K562 (cell line): Measurements from ENCODE around the gene AGAP3. TPM values are rescaled to one million over a fixed set of nuclear protein-coding genes. Genes with fewer than 3 reads are reported as not detected.

Experiments used
- BRCA1 ChIP-seq, 2 experiments: fragments of 450-650 bp in 1 of 2; sonication (generic) in 1 of 2; formaldehyde crosslinking in 1 of 2; IDR thresholded peaks; 2 replicates each; pipeline versions ENCODE4 v1.5.0 to v1.6.1; 2017 to 2020; ENCODE audit warnings: mild to moderate bottlenecking in 1 of 2, missing genetic modification reagents in 1 of 2
- CREB3 ChIP-seq: fragments of 450-650 bp; conservative IDR thresholded peaks from 2 replicates; pipeline ENCODE4 v1.6.1; 2016; ENCODE audit warnings: missing genetic modification characterization, low read depth, mild to moderate bottlenecking, missing compliant biosample characterization, moderate library complexity
- CUX1 ChIP-seq: fragments of 200-800 bp; sonication (Bioruptor generic); IDR thresholded peaks from 2 replicates; pipeline ENCODE4 v1.6.1; 2016; ENCODE audit warnings: missing genetic modification characterization, missing compliant biosample characterization
- ETS2 ChIP-seq: IDR thresholded peaks from 2 replicates; pipeline ENCODE4 v1.6.1; 2016; ENCODE audit warnings: borderline replicate concordance, missing genetic modification characterization, mild to moderate bottlenecking, moderate library complexity, missing compliant biosample characterization; ENCODE audit not compliant: poor library complexity, severe bottlenecking
- ETV1 ChIP-seq: fragments of 450-650 bp; conservative IDR thresholded peaks from 2 replicates; pipeline ENCODE4 v1.6.1; 2016; ENCODE audit warnings: missing genetic modification characterization, control low read depth, low read depth, missing compliant biosample characterization
- PCBP2 ChIP-seq: fragments of 200-400 bp; formaldehyde crosslinking; IDR thresholded peaks from 2 replicates; pipeline ENCODE4 v1.6.1; 2018; ENCODE audit warnings: low read length, low read depth, mild to moderate bottlenecking, moderate library complexity; ENCODE audit not compliant: poor library complexity, severe bottlenecking
- PHF8 ChIP-seq: fragments of 200-600 bp; sonication (generic); IDR thresholded peaks from 2 replicates; pipeline ENCODE4 v1.6.1; 2012; ENCODE audit warnings: mixed run types, mild to moderate bottlenecking, inconsistent platforms, low read length, moderate library complexity, borderline replicate concordance
- RBM34 ChIP-seq: fragments of 200-400 bp; formaldehyde crosslinking; IDR thresholded peaks from 2 replicates; pipeline ENCODE4 v1.6.1; 2018; ENCODE audit warnings: low read length, borderline replicate concordance; ENCODE audit not compliant: insufficient read depth
- SMARCE1 ChIP-seq: fragments of 450-650 bp; IDR thresholded peaks from 2 replicates; pipeline ENCODE4 v1.7.1; 2016; ENCODE audit warnings: mild to moderate bottlenecking
- TAF15 ChIP-seq: fragments of 200-400 bp; formaldehyde crosslinking; IDR thresholded peaks from 2 replicates; pipeline ENCODE4 v1.6.1; 2017; ENCODE audit warnings: mild to moderate bottlenecking, low read depth, low read length, moderate library complexity
- TGIF2 ChIP-seq: sonication (generic); formaldehyde crosslinking; IDR thresholded peaks from 2 replicates; pipeline ENCODE4 v1.8.1; 2022; ENCODE audit warnings: mild to moderate bottlenecking, missing genetic modification reagents, moderate library complexity
- THRB ChIP-seq: fragments of 450-650 bp; formaldehyde crosslinking; conservative IDR thresholded peaks from 2 replicates; pipeline ENCODE4 v1.4.0; 2022; ENCODE audit warnings: mild to moderate bottlenecking, missing genetic modification characterization
- polyA plus RNA-seq, 8 experiments: library from polyadenylated mRNA; depleted of rRNA in 4 of 8; stranded (reverse) in 5 of 8; unstranded in 3 of 8; fragments of >200 nt; fragmentation: Nextera tagmentation in 2 of 8; fragmentation: Illumina TruSeq in 1 of 8; extraction: Ambion mirVana in 2 of 8; extraction: Trizol in 1 of 8; gene quantifications; 2 replicates each; pipeline versions ENCODE4 v1.2.1 to v1.2.3, GENCODE V29; 2011 to 2014; ENCODE audit warnings: inconsistent platforms in 1 of 8, missing spikeins in 1 of 8
- total RNA-seq, 7 experiments: library from RNA; depleted of rRNA in 6 of 7; stranded (reverse); fragments of >200 nt in 6 of 7; fragmentation: Illumina TruSeq in 2 of 7; extraction: Trizol in 2 of 7; gene quantifications; 2 replicates each; pipeline versions ENCODE4 v1.2.1 to v1.2.3, GENCODE V29; 2011 to 2021; ENCODE audit warnings: low replicate concordance in 1 of 7
- TF ChIP-seq, protein P1 (sequence below): sonication (generic); formaldehyde crosslinking; IDR thresholded peaks from 2 replicates; pipeline ENCODE4 v1.8.0; 2022; ENCODE audit warnings: mild to moderate bottlenecking, missing genetic modification reagents

AGAP3 gene
- total and polyA plus RNA-seq, 9 of the 15 experiments (the other 6 are each of a cell fraction or from before 2014, with no cell fraction given) = 3.4 to 208 (median 62.2) TPM

- TF ChIP-seq CREB3 (tag) (peak; percentile 47; the same call in 1 of the 2 replicates), PHF8 (peak; percentile 39; the same call in 1 of the 2 replicates), ETS2 (tag) (peak; percentile 66), THRB (CRISPR knock-in tag) (0 out of 2 replicates have a peak, but pooled peaks have one; percentile 49), SMARCE1 (0 out of 2 replicates have a peak, but pooled peaks have one; percentile 10), PCBP2 (no peak), TAF15 (0 out of 2 replicates have a peak, but pooled peaks have one; percentile 31), TGIF2 (peak; percentile 63; the same call in 1 of the 2 replicates), BRCA1 (IDR thresholded peaks at IDR 0.05) (no peak), BRCA1 (CRISPR knock-in tag; IDR thresholded peaks at IDR 0.05) (no peak), CUX1 (no peak), ETV1 (tag) (no peak), RBM34 (0 out of 2 replicates have a peak, but pooled peaks have one; percentile 74)
- TF ChIP-seq, protein P1, sequence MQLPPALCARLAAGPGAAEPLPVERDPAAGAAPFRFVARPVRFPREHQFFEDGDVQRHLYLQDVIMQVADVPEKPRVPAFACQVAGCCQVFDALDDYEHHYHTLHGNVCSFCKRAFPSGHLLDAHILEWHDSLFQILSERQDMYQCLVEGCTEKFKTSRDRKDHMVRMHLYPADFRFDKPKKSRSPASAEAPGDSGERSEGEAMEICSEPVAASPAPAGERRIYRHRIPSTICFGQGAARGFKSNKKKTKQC (CRISPR knock-in tag) = peak; percentile 17
These were observed 4.8 kb upstream of the AGAP3 start (continued) for GRCh38 chr7:151081170-151082101.
